ENCODE measurements around the gene HOXA4.

The HOXA4 gene

DNA sequence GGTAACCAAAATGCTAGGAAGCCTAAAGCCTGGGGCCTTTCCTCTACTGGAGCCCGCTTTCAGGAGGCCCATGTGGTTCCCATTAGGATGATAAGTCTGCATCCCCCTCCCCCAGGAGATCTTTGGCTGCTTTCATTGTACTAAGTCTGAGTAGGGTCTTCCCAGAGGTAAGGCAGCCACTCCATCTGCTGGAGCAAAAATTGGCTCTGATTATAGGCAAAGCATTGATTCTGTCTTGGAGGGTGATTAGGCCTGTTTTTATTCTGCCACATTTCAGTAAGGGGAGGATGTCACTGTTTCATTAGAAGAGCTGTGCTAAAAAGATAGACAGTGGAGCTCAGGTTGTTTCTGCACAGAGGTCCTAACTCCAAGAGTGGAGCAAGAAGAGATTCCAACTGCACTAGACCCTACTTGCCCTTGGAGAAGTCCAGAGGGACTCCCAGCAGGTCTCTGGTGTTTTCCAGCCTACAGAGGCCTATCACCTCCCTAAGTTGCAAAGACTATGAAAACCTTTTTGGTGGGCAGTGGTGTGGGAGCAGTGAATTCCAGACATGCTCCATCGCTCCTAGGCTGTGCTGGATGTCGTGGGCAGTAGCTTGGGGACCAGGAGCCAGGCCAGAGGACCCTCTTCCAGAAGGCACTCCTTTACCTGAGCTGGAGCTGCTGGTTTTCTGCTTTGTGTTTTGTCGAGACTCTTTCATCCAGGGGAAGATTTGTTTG is 20.9 kb downstream of the HOXA4 start:
- Histone ChIP-seq H3K9me2 (replicated peaks; ENCODE audit: low read depth, low read length) (no peaks in the 10 kb centered on the region), H3K9me3 (ENCODE audit: insufficient read depth, low read depth, low read length) (no peaks in the 10 kb centered on the region), H3K4me3 (ENCODE audit: low read length, poor library complexity, severe bottlenecking) (no peak overlapping the region), H3K4me2 (ENCODE audit: low read depth, low read length, poor library complexity, severe bottlenecking) (no peak overlapping the region), H4K20me1 (ENCODE audit: insufficient read depth, low read length, poor library complexity, severe bottlenecking) (peaks cover 37% of the 10 kb centered on the region), H2AFZ (ENCODE audit: low read length) (no peak overlapping the region), H3K79me2 (ENCODE audit: insufficient read depth, low read length) (peaks cover 61% of the 10 kb centered on the region), H3F3A (ENCODE audit: low read depth) (no peaks in the 10 kb centered on the region), H3K9ac (ENCODE audit: low read depth, low read length, poor library complexity, severe bottlenecking) (no peak overlapping the region), H3K27me3 (ENCODE audit: insufficient read depth, low read length, poor library complexity, severe bottlenecking) (no peaks in the 10 kb centered on the region), H3K36me3 (ENCODE audit: insufficient read depth, low read length) (peaks cover 81% of the 10 kb centered on the region; the same call in 1 of the 2 replicates), H3K4me1 (ENCODE audit: insufficient read depth, low read length, poor library complexity, severe bottlenecking) (no peaks in the 10 kb centered on the region)
- TF ChIP-seq, protein P1, sequence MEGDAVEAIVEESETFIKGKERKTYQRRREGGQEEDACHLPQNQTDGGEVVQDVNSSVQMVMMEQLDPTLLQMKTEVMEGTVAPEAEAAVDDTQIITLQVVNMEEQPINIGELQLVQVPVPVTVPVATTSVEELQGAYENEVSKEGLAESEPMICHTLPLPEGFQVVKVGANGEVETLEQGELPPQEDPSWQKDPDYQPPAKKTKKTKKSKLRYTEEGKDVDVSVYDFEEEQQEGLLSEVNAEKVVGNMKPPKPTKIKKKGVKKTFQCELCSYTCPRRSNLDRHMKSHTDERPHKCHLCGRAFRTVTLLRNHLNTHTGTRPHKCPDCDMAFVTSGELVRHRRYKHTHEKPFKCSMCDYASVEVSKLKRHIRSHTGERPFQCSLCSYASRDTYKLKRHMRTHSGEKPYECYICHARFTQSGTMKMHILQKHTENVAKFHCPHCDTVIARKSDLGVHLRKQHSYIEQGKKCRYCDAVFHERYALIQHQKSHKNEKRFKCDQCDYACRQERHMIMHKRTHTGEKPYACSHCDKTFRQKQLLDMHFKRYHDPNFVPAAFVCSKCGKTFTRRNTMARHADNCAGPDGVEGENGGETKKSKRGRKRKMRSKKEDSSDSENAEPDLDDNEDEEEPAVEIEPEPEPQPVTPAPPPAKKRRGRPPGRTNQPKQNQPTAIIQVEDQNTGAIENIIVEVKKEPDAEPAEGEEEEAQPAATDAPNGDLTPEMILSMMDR (conservative IDR thresholded peaks at IDR 0.05; ENCODE audit: low read length): no peak
- TF ChIP-seq EZH2phosphoT487 (IDR thresholded peaks at IDR 0.05; ENCODE audit: borderline replicate concordance): no peak

GRCh38 chr7:27108390-27109127 is 22.0 kb downstream of the HOXA4 start:
- H2AFZ ChIP-seq (ENCODE audit: low read length): no peak overlapping the region
- peaks cover 61% of the 10 kb centered on the region for H3K79me2 ChIP-seq (ENCODE audit: insufficient read depth, low read length)
- no peaks in the 10 kb centered on the region for H3K9me2 ChIP-seq (replicated peaks; ENCODE audit: low read depth, low read length)
- H3K4me3 ChIP-seq (ENCODE audit: low read length, poor library complexity, severe bottlenecking): no peak overlapping the region
- TF ChIP-seq, protein P1 (conservative IDR thresholded peaks at IDR 0.05; ENCODE audit: low read length): no peak
- TF ChIP-seq EZH2phosphoT487 (IDR thresholded peaks at IDR 0.05; ENCODE audit: borderline replicate concordance): no peak
- H3K9me3 ChIP-seq (ENCODE audit: insufficient read depth, low read depth, low read length): no peaks in the 10 kb centered on the region
- no peaks in the 10 kb centered on the region for H3K27me3 ChIP-seq (ENCODE audit: insufficient read depth, low read length, poor library complexity, severe bottlenecking)
- peaks cover 81% of the 10 kb centered on the region; the same call in 1 of the 2 replicates for H3K36me3 ChIP-seq (ENCODE audit: insufficient read depth, low read length)
- no peak overlapping the region for H3K4me2 ChIP-seq (ENCODE audit: low read depth, low read length, poor library complexity, severe bottlenecking)
- no peak overlapping the region for H3K9ac ChIP-seq (ENCODE audit: low read depth, low read length, poor library complexity, severe bottlenecking)
- no peaks in the 10 kb centered on the region for H3F3A ChIP-seq (ENCODE audit: low read depth)
- H4K20me1 ChIP-seq (ENCODE audit: insufficient read depth, low read length, poor library complexity, severe bottlenecking): peaks cover 34% of the 10 kb centered on the region
- no peaks in the 10 kb centered on the region for H3K4me1 ChIP-seq (ENCODE audit: insufficient read depth, low read length, poor library complexity, severe bottlenecking)

DNA sequence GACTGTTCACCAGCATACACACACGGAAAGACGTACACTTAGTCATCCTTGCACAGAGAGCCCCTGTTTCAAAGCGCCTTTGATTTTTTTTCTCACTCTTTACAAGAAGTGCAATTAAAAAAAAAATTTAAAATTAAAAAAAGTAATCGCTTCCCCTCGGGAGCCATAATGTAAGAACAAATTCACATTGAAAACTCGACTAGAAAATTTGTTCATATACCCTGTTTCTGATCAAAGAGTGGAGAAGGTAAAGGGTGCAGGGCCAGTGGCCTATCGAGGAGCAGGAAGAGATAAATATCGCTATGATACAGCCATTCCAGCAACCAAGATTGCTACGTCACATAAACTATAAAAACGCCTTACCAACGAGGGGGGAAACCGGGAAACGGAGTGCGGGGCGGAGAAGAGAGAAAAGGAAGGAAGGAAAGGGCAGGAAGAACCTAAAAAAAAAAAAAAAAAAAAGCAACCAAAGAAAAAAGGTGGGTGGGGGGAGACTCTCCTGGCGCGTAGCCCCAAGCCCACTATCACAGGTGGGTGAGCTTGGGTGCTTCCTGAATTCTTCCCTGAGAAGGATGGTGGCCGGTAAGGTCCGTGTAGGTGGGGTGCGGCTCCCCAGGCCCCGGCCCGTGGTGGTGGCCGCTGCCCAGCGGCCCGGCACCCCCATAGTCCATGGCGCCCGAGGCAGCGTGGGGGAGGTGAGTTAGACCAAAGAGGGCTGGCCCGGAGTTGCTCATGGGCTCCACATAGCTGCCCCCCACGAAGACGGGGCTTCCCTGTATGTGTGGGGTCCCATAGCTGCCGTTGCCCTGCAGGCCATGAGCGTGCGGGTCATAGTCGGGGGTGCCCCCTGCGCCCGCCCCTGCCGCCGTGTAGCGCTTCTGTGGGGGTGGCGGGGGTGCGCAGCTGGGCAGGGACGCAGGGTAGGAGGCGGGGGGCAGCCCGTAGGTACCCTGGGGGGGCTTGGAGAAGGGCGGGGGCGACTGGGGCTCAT is 22.9 kb downstream of the HOXA4 start:
- Histone ChIP-seq H3K27me3 (ENCODE audit: insufficient read depth, low read length, poor library complexity, severe bottlenecking) (no peaks in the 10 kb centered on the region), H3K79me2 (ENCODE audit: insufficient read depth, low read length) (peaks cover 61% of the 10 kb centered on the region), H2AFZ (ENCODE audit: low read length) (no peak overlapping the region), H3K4me3 (ENCODE audit: low read length, poor library complexity, severe bottlenecking) (no peak overlapping the region), H3K4me1 (ENCODE audit: insufficient read depth, low read length, poor library complexity, severe bottlenecking) (peaks cover 4% of the 10 kb centered on the region), H3K9ac (ENCODE audit: low read depth, low read length, poor library complexity, severe bottlenecking) (no peak overlapping the region), H3K9me2 (replicated peaks; ENCODE audit: low read depth, low read length) (no peaks in the 10 kb centered on the region), H3K9me3 (ENCODE audit: insufficient read depth, low read depth, low read length) (no peaks in the 10 kb centered on the region), H3K4me2 (ENCODE audit: low read depth, low read length, poor library complexity, severe bottlenecking) (no peak overlapping the region), H3K36me3 (ENCODE audit: insufficient read depth, low read length) (peaks cover 75% of the 10 kb centered on the region; the same call in 1 of the 2 replicates), H3F3A (ENCODE audit: low read depth) (no peaks in the 10 kb centered on the region), H4K20me1 (ENCODE audit: insufficient read depth, low read length, poor library complexity, severe bottlenecking) (peaks cover 30% of the 10 kb centered on the region)
- no peak for TF ChIP-seq EZH2phosphoT487 (IDR thresholded peaks at IDR 0.05; ENCODE audit: borderline replicate concordance)
- TF ChIP-seq, protein P1 (conservative IDR thresholded peaks at IDR 0.05; ENCODE audit: low read length): no peak

Measured in Loucy (cell line).